Erythroblast (primary cell): ENCODE measurements around the gene VWC2L.

ENCODE experiments used
- GATA1 ChIP-seq: IDR thresholded peaks from 2 replicates; pipeline ENCODE4 v1.6.1; 2011; ENCODE audit warnings: low read depth, mild to moderate bottlenecking, control low read depth, low read length, moderate library complexity
- POLR2A ChIP-seq: IDR thresholded peaks from 2 replicates; pipeline ENCODE4 v1.6.1; 2011; ENCODE audit warnings: mild to moderate bottlenecking, low read length

DNA sequence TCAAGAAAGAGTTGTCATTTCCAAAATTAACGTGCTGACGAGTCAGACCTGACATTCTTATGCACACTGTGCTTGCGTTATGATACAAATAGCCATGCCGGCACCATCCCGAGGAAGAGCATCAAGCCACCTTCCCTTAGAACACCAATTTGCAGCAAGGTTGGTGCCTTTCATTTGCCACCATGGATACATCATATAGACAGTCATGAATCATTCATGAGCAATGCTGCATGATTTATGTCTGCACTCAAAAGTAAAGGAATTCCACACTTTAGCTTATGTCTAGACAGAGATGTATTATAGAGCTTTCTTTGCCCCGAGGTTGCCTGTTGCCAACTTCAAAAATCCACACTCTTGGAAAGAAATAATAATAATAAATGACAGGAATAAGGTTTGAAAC, 166.9 kb downstream of the VWC2L start:
- TF ChIP-seq POLR2A, result no peak
- no peak for TF ChIP-seq GATA1
